ENCODE results near the gene CLK4.

CLK4 gene

GRCh38 chr5:178582291-178582690 lies 44.6 kb downstream of the CLK4 start:
- Mint-ChIP-seq H3K27ac (no peak overlapping the region), H3K27me3 (ENCODE audit: low read depth, poor library complexity) (peaks cover 46% of the 10 kb centered on the region), H3K4me1 (peaks cover 39% of the 10 kb centered on the region), H3K4me3 (no peak overlapping the region), H3K36me3 (ENCODE audit: low read depth) (peaks cover 7% of the 10 kb centered on the region), H3K9me3 (no peaks in the 10 kb centered on the region)
- no peak for TF ChIP-seq CTCF (IDR thresholded peaks at IDR 0.05)
- DNase-seq = no peak

- H3K27ac Mint-ChIP-seq = no peak overlapping the region
- DNase-seq = no peak
- peaks cover 43% of the 10 kb centered on the region for H3K27me3 Mint-ChIP-seq (ENCODE audit: low read depth, poor library complexity)
- H3K36me3 Mint-ChIP-seq (ENCODE audit: low read depth) = peaks cover 7% of the 10 kb centered on the region
- no peaks in the 10 kb centered on the region for H3K9me3 Mint-ChIP-seq
- H3K4me1 Mint-ChIP-seq = peaks cover 32% of the 10 kb centered on the region
- H3K4me3 Mint-ChIP-seq = no peak overlapping the region
- TF ChIP-seq CTCF (IDR thresholded peaks at IDR 0.05) = no peak
Observed at GRCh38 chr5:178581621-178582020, 45.2 kb downstream of the CLK4 start.

GRCh38 chr5:178580271-178580955 lies 46.4 kb downstream of the CLK4 start:
- Mint-ChIP-seq H3K27me3 (ENCODE audit: low read depth, poor library complexity) (peaks cover 42% of the 10 kb centered on the region), H3K27ac (no peak overlapping the region), H3K9me3 (no peaks in the 10 kb centered on the region), H3K4me3 (no peak overlapping the region), H3K36me3 (ENCODE audit: low read depth) (peaks cover 3% of the 10 kb centered on the region), H3K4me1 (peaks cover 31% of the 10 kb centered on the region)
- TF ChIP-seq CTCF (IDR thresholded peaks at IDR 0.05) = no peak
- DNase-seq = no peak

GRCh38 chr5:178577944-178578343 lies 48.9 kb downstream of the CLK4 start:
- H3K27me3 Mint-ChIP-seq (ENCODE audit: low read depth, poor library complexity) = peaks cover 57% of the 10 kb centered on the region
- TF ChIP-seq CTCF (IDR thresholded peaks at IDR 0.05) = no peak
- peaks cover 4% of the 10 kb centered on the region for H3K9me3 Mint-ChIP-seq
- peaks cover 24% of the 10 kb centered on the region for H3K4me1 Mint-ChIP-seq
- H3K27ac Mint-ChIP-seq = no peak overlapping the region
- DNase-seq = no peak
- peaks cover 20% of the 10 kb centered on the region for H3K36me3 Mint-ChIP-seq (ENCODE audit: low read depth)
- H3K4me3 Mint-ChIP-seq = peak overlapping the region; percentile 27

GRCh38 chr5:178577376-178577839 lies 49.4 kb downstream of the CLK4 start:
- DNase-seq = peak; percentile 40
- H3K27me3 Mint-ChIP-seq (ENCODE audit: low read depth, poor library complexity) = peaks cover 58% of the 10 kb centered on the region

More at GRCh38 chr5:178577376-178577839, 49.4 kb downstream of the CLK4 start:
- TF ChIP-seq CTCF (IDR thresholded peaks at IDR 0.05) = no peak
- Mint-ChIP-seq H3K4me1 (peaks cover 19% of the 10 kb centered on the region), H3K36me3 (ENCODE audit: low read depth) (peaks cover 25% of the 10 kb centered on the region), H3K27ac (no peak overlapping the region), H3K4me3 (peak overlapping the region; percentile 78), H3K9me3 (peaks cover 9% of the 10 kb centered on the region)

Data from nephron progenitor cell (in vitro differentiated cells).